ENCODE results near the gene MEIKIN.
"Not testable (repeated sequence)": the region's sequence is repeated elsewhere in the genome, so short reads cannot be mapped to it uniquely, and the experiment has no call there.

The MEIKIN gene

DNA sequence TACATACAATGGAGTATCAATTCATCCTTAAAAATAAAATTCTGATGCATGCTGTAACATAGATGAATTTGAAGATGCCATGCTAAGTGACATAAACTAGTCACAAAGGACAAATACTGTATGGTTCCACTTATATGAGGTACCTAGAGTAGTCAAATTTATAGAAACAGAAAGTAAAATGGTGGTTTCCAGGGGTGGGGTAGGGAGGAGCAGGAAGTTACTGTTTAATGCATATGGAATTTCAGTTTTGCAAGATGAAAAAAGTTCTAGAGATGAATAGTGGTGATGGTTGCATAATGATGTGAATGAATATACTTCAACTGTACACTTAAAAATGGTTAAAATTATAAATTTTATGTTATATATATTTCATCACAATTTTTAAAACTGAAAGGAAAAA lies 91.3 kb downstream of the MEIKIN start:
- H3K4me1 ChIP-seq, result no peaks in the 10 kb centered on the region
- no peak for DNase-seq
- H3K4me3 ChIP-seq (ENCODE audit: low read depth, low read length), result no peak overlapping the region
- no peaks in the 10 kb centered on the region for H3K9me3 ChIP-seq
- TF ChIP-seq, protein P1, sequence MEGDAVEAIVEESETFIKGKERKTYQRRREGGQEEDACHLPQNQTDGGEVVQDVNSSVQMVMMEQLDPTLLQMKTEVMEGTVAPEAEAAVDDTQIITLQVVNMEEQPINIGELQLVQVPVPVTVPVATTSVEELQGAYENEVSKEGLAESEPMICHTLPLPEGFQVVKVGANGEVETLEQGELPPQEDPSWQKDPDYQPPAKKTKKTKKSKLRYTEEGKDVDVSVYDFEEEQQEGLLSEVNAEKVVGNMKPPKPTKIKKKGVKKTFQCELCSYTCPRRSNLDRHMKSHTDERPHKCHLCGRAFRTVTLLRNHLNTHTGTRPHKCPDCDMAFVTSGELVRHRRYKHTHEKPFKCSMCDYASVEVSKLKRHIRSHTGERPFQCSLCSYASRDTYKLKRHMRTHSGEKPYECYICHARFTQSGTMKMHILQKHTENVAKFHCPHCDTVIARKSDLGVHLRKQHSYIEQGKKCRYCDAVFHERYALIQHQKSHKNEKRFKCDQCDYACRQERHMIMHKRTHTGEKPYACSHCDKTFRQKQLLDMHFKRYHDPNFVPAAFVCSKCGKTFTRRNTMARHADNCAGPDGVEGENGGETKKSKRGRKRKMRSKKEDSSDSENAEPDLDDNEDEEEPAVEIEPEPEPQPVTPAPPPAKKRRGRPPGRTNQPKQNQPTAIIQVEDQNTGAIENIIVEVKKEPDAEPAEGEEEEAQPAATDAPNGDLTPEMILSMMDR (IDR thresholded peaks at IDR 0.05; ENCODE audit: low read depth, low read length), result no peak
- H3K36me3 ChIP-seq, result no peaks in the 10 kb centered on the region
- H3K27me3 ChIP-seq, result no peaks in the 10 kb centered on the region; the same call in 1 of the 2 replicates

DNA sequence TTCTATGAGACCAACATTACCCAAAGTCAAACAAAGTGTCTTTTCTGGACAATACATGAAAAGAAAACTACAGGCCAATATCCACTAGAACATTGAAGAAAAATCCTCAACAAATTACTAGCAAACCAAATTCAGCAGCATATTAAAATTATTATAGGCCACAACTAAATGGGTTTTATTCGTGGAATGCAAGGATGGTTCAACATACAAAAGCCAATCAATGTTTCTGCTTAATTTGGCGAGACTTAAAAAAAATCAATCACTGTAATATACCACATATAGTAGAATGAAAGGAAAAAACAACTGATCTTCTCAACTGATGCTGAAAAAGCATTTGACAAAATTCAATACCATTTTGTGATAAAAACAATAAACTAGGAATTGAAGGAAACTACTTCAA lies 96.8 kb downstream of the MEIKIN start:
- no peaks in the 10 kb centered on the region for H3K36me3 ChIP-seq
- TF ChIP-seq, protein P1 (IDR thresholded peaks at IDR 0.05; ENCODE audit: low read depth, low read length), result no peak

DNA sequence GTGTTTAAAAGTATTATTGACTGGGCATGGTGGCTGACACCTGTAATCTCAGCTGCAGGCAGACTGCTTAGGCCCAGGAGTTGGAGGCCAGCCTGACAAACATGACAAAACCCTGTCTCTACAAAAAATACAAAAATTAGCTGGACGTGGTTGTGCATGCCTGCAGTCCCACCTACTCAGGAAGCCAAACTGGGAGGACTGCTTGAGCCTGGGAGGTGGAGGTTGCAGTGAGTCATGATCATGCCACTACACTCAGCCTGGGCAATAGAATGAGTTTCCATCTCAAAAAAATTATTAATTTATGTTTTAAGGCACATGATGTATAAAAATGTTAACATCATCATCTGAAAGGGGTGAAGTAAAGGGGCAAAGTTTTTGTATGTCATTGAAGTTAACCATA lies 98.9 kb downstream of the MEIKIN start:
- Histone ChIP-seq H3K9me3 (peaks cover 10% of the 10 kb centered on the region), H3K4me1 (no peaks in the 10 kb centered on the region), H3K36me3 (no peaks in the 10 kb centered on the region), H3K4me3 (ENCODE audit: low read depth, low read length) (no peak overlapping the region), H3K27me3 (no peaks in the 10 kb centered on the region)
- no peak for DNase-seq
- TF ChIP-seq, protein P1 (IDR thresholded peaks at IDR 0.05; ENCODE audit: low read depth, low read length), result no peak

More for the DNA sequence above, 96.8 kb downstream of the MEIKIN start:
- DNase-seq, result no peak
- Histone ChIP-seq H3K4me1 (no peaks in the 10 kb centered on the region), H3K9me3 (peaks cover 10% of the 10 kb centered on the region), H3K27me3 (no peaks in the 10 kb centered on the region), H3K4me3 (ENCODE audit: low read depth, low read length) (no peak overlapping the region)

DNA sequence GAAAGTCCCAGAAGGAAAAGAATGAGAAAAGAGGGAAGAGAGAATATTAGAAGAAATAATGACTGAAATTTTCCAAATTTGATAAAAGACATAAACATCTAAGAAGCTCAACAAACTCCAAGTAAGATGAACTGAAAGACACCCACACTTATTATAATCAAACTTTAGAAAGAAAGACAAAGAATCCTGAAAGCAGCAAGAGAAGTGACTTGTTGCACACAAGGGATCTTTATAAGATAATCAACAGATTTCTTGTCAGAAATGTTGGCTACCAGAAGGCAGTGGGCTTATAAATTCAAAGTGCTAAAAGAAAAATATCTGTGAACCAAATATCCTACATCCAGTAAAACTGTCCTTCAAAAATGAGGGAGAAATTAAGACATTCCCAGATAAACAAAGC lies 99.6 kb downstream of the MEIKIN start:
- TF ChIP-seq, protein P1 (IDR thresholded peaks at IDR 0.05; ENCODE audit: low read depth, low read length), result no peak
- H3K4me3 ChIP-seq (ENCODE audit: low read depth, low read length), result no peak overlapping the region
- H3K4me1 ChIP-seq, result no peaks in the 10 kb centered on the region
- no peaks in the 10 kb centered on the region for H3K27me3 ChIP-seq
- DNase-seq, result no peak
- H3K9me3 ChIP-seq, result peaks cover 10% of the 10 kb centered on the region
- H3K36me3 ChIP-seq, result no peaks in the 10 kb centered on the region

DNA sequence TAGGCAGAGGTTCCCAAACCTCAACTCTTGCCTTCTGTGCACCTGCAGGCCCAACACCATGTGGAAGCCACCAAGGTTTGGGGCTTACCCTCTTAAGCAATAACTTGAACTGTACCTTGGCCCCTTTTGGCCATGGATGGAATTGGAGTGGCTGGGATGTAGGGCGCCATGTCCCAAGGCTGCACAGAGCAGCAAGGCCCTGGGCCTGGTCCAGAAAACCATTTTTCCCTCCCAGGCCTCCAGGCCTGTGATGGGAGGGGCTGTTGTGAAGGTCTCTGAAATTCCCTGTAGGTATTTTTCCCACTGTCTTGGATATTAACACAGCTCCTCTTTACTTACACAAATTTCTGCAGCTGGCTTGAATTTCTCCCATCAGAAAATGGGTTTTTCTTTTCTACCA lies 102.5 kb downstream of the MEIKIN start:
- H3K36me3 ChIP-seq; H3K4me3 ChIP-seq (ENCODE audit: low read depth, low read length); H3K27me3 ChIP-seq; DNase-seq; H3K9me3 ChIP-seq; H3K4me1 ChIP-seq: not testable (repeated sequence)

DNA sequence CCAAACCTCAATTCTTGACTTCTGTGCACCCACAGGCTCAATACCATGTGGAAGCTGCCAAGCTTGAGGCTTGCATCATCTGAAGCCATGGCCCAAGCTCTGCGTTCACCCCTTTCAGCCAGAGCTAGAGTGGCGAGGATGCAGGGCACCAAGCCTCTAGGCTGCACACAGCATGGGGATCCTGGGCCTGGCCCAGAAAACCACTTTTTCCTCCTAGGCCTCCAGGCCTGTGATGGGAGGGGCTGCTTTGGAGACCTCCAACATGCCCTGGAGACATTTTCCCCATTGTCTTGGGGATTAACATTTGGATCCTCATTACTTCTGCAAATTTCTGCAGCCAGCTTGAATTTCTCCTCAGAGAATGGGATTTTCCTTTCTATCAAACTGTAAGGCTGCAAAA lies 112.8 kb downstream of the MEIKIN start:
- not testable (repeated sequence) for H3K4me1 ChIP-seq; H3K36me3 ChIP-seq; H3K27me3 ChIP-seq; H3K4me3 ChIP-seq (ENCODE audit: low read depth, low read length); DNase-seq; H3K9me3 ChIP-seq

DNA sequence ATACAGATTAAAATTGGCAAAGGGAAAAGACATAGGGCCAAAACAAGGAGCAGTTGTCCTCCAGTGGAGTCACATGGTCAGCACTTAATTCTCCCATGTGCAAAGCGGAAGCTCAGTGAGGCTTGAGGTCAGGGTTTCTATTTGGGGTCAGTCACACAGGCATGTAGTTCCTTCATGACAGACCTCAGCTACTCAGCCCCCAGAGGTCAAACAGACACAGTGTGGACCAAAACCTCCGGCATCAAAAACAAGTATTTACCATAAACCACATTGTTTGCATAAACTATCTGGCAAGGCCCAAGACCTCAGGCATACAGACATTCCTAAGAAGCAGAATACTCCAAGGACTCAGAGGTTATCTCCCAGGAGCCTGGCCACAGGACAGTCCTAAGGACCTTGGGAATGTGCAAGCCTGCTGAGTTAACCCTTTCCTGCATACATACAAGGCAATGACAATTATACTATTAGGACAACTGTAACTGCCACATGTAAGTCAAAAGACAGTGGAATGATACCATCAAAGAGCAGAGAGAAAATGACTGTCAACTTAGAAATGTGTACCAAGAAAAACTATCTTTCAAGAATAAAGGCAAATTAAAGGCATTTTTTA lies 120.0 kb downstream of the MEIKIN start:
- Histone ChIP-seq H3K4me1 (no peaks in the 10 kb centered on the region), H3K36me3 (no peaks in the 10 kb centered on the region), H3K4me3 (ENCODE audit: low read depth, low read length) (no peak overlapping the region), H3K27me3 (no peaks in the 10 kb centered on the region), H3K9me3 (no peaks in the 10 kb centered on the region)
- no peak for DNase-seq
- TF ChIP-seq, protein P1 (IDR thresholded peaks at IDR 0.05; ENCODE audit: low read depth, low read length), result no peak

Measured in BE2C (cell line).